ENCODE results near the gene ACTR1A. TPM values are rescaled to one million over a fixed set of nuclear protein-coding genes. Genes with fewer than 3 reads are reported as not detected.

ACTR1A gene
- polyA plus RNA-seq, 1 donor (not counting 4 experiments of a cell fraction or from before 2014, with no cell fraction given): 162 TPM

DNA sequence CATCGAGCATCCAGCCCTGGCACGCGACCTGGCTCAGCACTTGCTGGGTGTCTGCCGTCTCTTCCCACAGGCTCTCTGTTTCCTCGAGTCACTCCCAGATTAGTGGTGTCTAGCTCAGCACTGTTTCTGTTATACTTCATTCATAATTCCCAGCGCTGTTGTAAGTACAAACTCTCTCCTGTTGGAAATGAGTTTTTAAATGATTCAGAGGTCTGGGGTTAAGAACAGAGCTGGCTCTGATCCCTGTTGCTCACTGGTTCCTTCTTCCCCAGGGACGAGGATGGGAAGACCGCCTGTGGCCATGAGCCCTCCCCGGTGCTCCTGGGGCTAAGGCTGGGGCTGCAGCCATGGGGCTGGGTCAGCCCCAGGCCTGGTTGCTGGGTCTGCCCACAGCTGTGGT lies 33.8 kb downstream of the ACTR1A start:
- H3K4me2 ChIP-seq (ENCODE audit: control insufficient read depth, extremely low read depth, insufficient read depth, low read depth, low read length): no peak overlapping the region
- no peaks in the 10 kb centered on the region for H3K4me1 ChIP-seq (ENCODE audit: control insufficient read depth, extremely low read depth, insufficient read depth, low read length)
- dilution Hi-C loops (cut with MboI; ENCODE audit: extremely low pct_ligation_motif_present, low sequenced_read_pairs): no loop called here
- H2AFZ ChIP-seq (ENCODE audit: control insufficient read depth, low read length): no peak overlapping the region
- H3K9ac ChIP-seq (ENCODE audit: control insufficient read depth, extremely low read depth, insufficient read depth, low read length): no peak overlapping the region
- no peaks in the 10 kb centered on the region for H3K27me3 ChIP-seq (ENCODE audit: control insufficient read depth, extremely low read depth, insufficient read depth, low read length)
- H3K79me2 ChIP-seq (ENCODE audit: control insufficient read depth, insufficient read depth, low read length): no peaks in the 10 kb centered on the region
- H3K27ac ChIP-seq (ENCODE audit: control insufficient read depth, insufficient read depth, low read length): no peak overlapping the region
- FAIRE-seq: no peak
- no peak overlapping the region for H3K4me3 ChIP-seq (ENCODE audit: control insufficient read depth in 2 of 3, extremely low read depth in 1 of 3, insufficient read depth in 2 of 3, low read depth in 1 of 3, low read length in 3 of 3)
- H3K9me3 ChIP-seq (ENCODE audit: control insufficient read depth, low read depth, low read length): no peaks in the 10 kb centered on the region
- TF ChIP-seq, protein P1, sequence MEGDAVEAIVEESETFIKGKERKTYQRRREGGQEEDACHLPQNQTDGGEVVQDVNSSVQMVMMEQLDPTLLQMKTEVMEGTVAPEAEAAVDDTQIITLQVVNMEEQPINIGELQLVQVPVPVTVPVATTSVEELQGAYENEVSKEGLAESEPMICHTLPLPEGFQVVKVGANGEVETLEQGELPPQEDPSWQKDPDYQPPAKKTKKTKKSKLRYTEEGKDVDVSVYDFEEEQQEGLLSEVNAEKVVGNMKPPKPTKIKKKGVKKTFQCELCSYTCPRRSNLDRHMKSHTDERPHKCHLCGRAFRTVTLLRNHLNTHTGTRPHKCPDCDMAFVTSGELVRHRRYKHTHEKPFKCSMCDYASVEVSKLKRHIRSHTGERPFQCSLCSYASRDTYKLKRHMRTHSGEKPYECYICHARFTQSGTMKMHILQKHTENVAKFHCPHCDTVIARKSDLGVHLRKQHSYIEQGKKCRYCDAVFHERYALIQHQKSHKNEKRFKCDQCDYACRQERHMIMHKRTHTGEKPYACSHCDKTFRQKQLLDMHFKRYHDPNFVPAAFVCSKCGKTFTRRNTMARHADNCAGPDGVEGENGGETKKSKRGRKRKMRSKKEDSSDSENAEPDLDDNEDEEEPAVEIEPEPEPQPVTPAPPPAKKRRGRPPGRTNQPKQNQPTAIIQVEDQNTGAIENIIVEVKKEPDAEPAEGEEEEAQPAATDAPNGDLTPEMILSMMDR (optimal IDR thresholded peaks at IDR 0.05 in 1 of 3, IDR thresholded peaks at IDR 0.05 in 1 of 3, conservative IDR thresholded peaks at IDR 0.05 in 1 of 3; ENCODE audit: extremely low read depth in 1 of 3, insufficient read depth in 2 of 3, low read length in 3 of 3): no peak
- no peak for TF ChIP-seq EZH2 (IDR thresholded peaks at IDR 0.05; ENCODE audit: low read length)
- DNase-seq (ENCODE audit: low read depth, low spot score): no peak
- H4K20me1 ChIP-seq (ENCODE audit: control insufficient read depth, extremely low read depth, insufficient read depth, low read length): no peaks in the 10 kb centered on the region
- peaks cover 0 to 1% of the 10 kb centered on the region in 2 experiments for H3K36me3 ChIP-seq (ENCODE audit: control insufficient read depth in 2 of 2, extremely low read depth in 1 of 2, insufficient read depth in 2 of 2, low read length in 2 of 2)
- no peaks in the 10 kb centered on the region for H3K9me1 ChIP-seq (ENCODE audit: control insufficient read depth, extremely low read depth, insufficient read depth, low read length)

DNA sequence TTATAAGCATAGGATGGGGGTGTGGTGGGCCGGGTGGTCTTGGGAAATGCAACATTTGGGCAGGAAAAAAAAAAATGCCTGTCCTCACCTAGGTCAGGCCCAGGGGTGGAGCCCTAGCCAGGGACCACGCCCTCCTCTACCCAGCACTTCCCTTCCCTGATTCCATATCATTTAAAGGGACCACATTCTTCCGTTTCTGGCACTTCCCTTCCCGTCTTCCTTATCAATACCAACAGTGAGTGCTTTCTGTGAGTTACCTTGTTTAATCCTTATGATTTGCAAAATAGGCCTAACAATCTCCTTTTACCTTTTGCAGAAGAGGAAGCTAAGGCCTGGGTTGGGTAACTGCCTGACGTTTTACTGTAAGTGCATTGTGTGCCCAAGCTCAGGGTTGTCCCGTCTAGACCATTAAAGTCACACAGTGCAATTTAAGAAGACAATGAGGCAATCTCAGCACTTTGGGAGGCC lies 34.5 kb downstream of the ACTR1A start:
- Histone ChIP-seq H3K27ac (ENCODE audit: control insufficient read depth, insufficient read depth, low read length) (no peak overlapping the region), H3K79me2 (ENCODE audit: control insufficient read depth, insufficient read depth, low read length) (no peaks in the 10 kb centered on the region), H3K9ac (ENCODE audit: control insufficient read depth, extremely low read depth, insufficient read depth, low read length) (no peak overlapping the region), H3K9me1 (ENCODE audit: control insufficient read depth, extremely low read depth, insufficient read depth, low read length) (no peaks in the 10 kb centered on the region), H3K4me1 (ENCODE audit: control insufficient read depth, extremely low read depth, insufficient read depth, low read length) (peaks cover 3% of the 10 kb centered on the region), H4K20me1 (ENCODE audit: control insufficient read depth, extremely low read depth, insufficient read depth, low read length) (no peaks in the 10 kb centered on the region), H3K4me2 (ENCODE audit: control insufficient read depth, extremely low read depth, insufficient read depth, low read depth, low read length) (no peak overlapping the region), H3K27me3 (ENCODE audit: control insufficient read depth, extremely low read depth, insufficient read depth, low read length) (no peaks in the 10 kb centered on the region), H3K4me3 (ENCODE audit: control insufficient read depth in 2 of 3, extremely low read depth in 1 of 3, insufficient read depth in 2 of 3, low read depth in 1 of 3, low read length in 3 of 3) (no peak overlapping the region), H2AFZ (ENCODE audit: control insufficient read depth, low read length) (no peak overlapping the region), H3K9me3 (ENCODE audit: control insufficient read depth, low read depth, low read length) (no peaks in the 10 kb centered on the region), H3K36me3 (ENCODE audit: control insufficient read depth in 2 of 2, extremely low read depth in 1 of 2, insufficient read depth in 2 of 2, low read length in 2 of 2) (peaks cover 0 to 1% of the 10 kb centered on the region in 2 experiments)
- no peak for TF ChIP-seq EZH2 (IDR thresholded peaks at IDR 0.05; ENCODE audit: low read length)
- TF ChIP-seq, protein P1 (optimal IDR thresholded peaks at IDR 0.05 in 1 of 3, IDR thresholded peaks at IDR 0.05 in 1 of 3, conservative IDR thresholded peaks at IDR 0.05 in 1 of 3; ENCODE audit: extremely low read depth in 1 of 3, insufficient read depth in 2 of 3, low read length in 3 of 3): no peak
- dilution Hi-C loops (cut with MboI; ENCODE audit: extremely low pct_ligation_motif_present, low sequenced_read_pairs): no loop called here
- DNase-seq (ENCODE audit: low read depth, low spot score) (no peak), FAIRE-seq (no peak)

All from keratinocyte (primary cell).